ENCODE measurements around the gene PLAAT3. TPM values are rescaled to one million over a fixed set of nuclear protein-coding genes. Genes with fewer than 3 reads are reported as not detected.

The PLAAT3 gene
- polyA plus RNA-seq, 1 donor from 2014 or later = not detected

GRCh38 chr11:63536669-63537292 lies 77.5 kb downstream of the PLAAT3 start, which contains the start of gene PLAAT4:
PLAAT4 (plus strand) TSS chr11:63536808; CDS start chr11:63536869, 61 bp downstream.
- Histone ChIP-seq H3K4me3 (ENCODE audit: low read length) (no peak within 1 kb of the TSS), H3K4me2 (ENCODE audit: low read length) (no peak within 1 kb of the TSS), H3K9ac (ENCODE audit: low read length) (no peak within 1 kb of the TSS), H4K20me1 (ENCODE audit: insufficient read depth) (no peaks in the 10 kb centered on the region), H3K79me2 (replicated peaks; ENCODE audit: insufficient read depth, low read length) (no peaks in the 10 kb centered on the region), H3K27ac (ENCODE audit: low read length) (no peak within 1 kb of the TSS), H3K9me3 (ENCODE audit: low read length) (no peaks in the 10 kb centered on the region), H3K27me3 (ENCODE audit: insufficient read depth, low read depth, low read length) (no peaks in the 10 kb centered on the region), H3K9me2 (ENCODE audit: insufficient read depth, low read length) (no peaks in the 10 kb centered on the region), H2AFZ (ENCODE audit: low read depth, low read length) (no peak within 1 kb of the TSS), H3K36me3 (ENCODE audit: insufficient read depth, low read length) (no peaks in the 10 kb centered on the region), H3F3A (ENCODE audit: insufficient read depth, low read length, poor library complexity, severe bottlenecking) (no peaks in the 10 kb centered on the region)
- TF ChIP-seq EZH2 (IDR thresholded peaks at IDR 0.05; ENCODE audit: borderline replicate concordance, insufficient read depth, low read length, poor library complexity, severe bottlenecking) = no peak
- no peak for TF ChIP-seq REST (IDR thresholded peaks at IDR 0.05; ENCODE audit: borderline replicate concordance)
- no peak for TF ChIP-seq RAD21 (conservative IDR thresholded peaks at IDR 0.05)
- TF ChIP-seq EP300 (conservative IDR thresholded peaks at IDR 0.05; ENCODE audit: poor library complexity, severe bottlenecking) = no peak
- no peak for TF ChIP-seq MXI1 (conservative IDR thresholded peaks at IDR 0.05; ENCODE audit: poor library complexity, severe bottlenecking)
- TF ChIP-seq TAF1 (IDR thresholded peaks at IDR 0.05; ENCODE audit: low read depth) = no peak
- no peak for TF ChIP-seq CTCF (IDR thresholded peaks at IDR 0.05; ENCODE audit: poor library complexity, severe bottlenecking)
- TF ChIP-seq POLR2AphosphoS5 (IDR thresholded peaks at IDR 0.05) = no peak
- no peak for TF ChIP-seq SMC3 (conservative IDR thresholded peaks at IDR 0.05; ENCODE audit: poor library complexity)

- no peaks in the 10 kb centered on the region for H4K20me1 ChIP-seq (ENCODE audit: insufficient read depth)
- no peaks in the 10 kb centered on the region for H3K9me3 ChIP-seq (ENCODE audit: low read length)
- H3K36me3 ChIP-seq (ENCODE audit: insufficient read depth, low read length) = no peaks in the 10 kb centered on the region
- no peak overlapping the region for H3K4me2 ChIP-seq (ENCODE audit: low read length)
- H3K4me3 ChIP-seq (ENCODE audit: low read length) = no peak overlapping the region
- no peaks in the 10 kb centered on the region for H3K79me2 ChIP-seq (replicated peaks; ENCODE audit: insufficient read depth, low read length)
- TF ChIP-seq REST (IDR thresholded peaks at IDR 0.05; ENCODE audit: borderline replicate concordance) (no peak), CTCF (IDR thresholded peaks at IDR 0.05; ENCODE audit: poor library complexity, severe bottlenecking) (no peak), MXI1 (conservative IDR thresholded peaks at IDR 0.05; ENCODE audit: poor library complexity, severe bottlenecking) (no peak), SMC3 (conservative IDR thresholded peaks at IDR 0.05; ENCODE audit: poor library complexity) (no peak), RAD21 (conservative IDR thresholded peaks at IDR 0.05) (no peak)
- no peaks in the 10 kb centered on the region for H3K27me3 ChIP-seq (ENCODE audit: insufficient read depth, low read depth, low read length)
- H3K9me2 ChIP-seq (ENCODE audit: insufficient read depth, low read length) = no peaks in the 10 kb centered on the region
- no peaks in the 10 kb centered on the region for H3F3A ChIP-seq (ENCODE audit: insufficient read depth, low read length, poor library complexity, severe bottlenecking)
- H3K9ac ChIP-seq (ENCODE audit: low read length) = no peak overlapping the region
- no peak overlapping the region for H3K27ac ChIP-seq (ENCODE audit: low read length)
- no peak overlapping the region for H2AFZ ChIP-seq (ENCODE audit: low read depth, low read length)
Observed at GRCh38 chr11:63535734-63536133, 78.5 kb downstream of the PLAAT3 start.

Data from neural cell (in vitro differentiated cells).